ENCODE measurements around the gene WDR37.

Gene WDR37

DNA sequence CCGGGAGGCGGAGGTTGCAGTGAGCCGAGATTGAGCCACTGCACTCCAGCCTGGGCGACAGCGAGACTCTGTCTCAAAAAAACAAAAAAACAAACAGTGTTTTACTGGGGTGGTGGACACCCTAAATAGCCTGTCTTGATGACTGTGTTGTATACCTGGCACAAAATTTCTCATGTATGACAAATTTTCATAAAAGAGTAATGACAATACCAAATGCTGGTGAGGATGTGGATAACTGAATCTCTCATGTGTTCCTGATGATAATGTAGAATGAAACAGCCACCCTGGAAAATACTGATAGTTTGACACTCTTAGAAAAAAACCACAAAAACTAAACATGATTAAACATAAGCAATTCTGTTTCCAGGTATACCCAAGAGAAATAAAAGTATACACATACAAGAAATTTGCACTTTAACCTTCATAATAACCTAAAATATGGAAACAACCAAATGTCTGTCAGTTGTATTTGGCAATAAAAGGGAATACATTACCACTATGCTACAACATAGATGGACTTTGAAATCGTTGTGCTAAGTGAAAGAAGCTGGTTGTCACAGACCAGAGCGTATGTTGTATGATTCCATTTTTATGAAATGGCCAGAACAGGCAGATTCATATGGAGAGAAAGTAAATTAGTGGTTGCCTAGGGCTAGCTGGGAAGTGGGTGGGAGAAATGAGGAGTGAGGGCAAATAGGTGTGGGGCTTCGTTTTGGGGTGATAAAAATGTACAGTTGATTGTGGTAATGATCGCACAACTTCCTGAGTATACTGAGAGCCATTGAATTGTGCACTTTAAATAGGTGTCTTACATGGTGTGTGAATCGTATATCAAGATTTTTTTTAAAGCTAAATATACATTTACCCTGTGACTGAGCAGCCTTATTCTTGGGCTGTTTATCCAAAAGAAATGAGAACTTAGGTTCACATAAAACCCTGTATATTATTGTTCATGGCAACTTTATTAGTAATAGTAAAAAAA is 12.5 kb downstream of the WDR37 start:
- no peak overlapping the region for H3K4me3 ChIP-seq (ENCODE audit: low read depth, low read length)

DNA sequence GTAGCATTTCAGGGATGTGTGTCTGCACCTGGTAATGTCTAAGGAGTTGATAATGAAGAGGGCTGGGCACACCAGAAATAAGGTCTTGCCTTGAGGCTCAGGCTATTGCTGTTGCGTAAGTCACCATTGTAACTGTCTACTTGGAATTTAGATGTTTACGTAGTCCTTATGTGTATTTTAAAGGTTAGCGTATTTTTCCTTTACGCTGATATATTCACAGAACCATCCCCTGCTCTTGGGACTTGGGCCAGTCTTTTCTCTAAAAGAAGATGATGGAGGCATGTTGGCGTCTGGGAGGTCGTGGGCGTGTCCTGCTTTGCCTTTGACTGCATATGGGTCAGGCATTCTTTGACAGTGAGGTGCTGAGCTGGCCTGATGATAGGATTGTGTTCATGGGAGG is 14.7 kb downstream of the WDR37 start:
- no peak overlapping the region for H3K4me3 ChIP-seq (ENCODE audit: low read depth, low read length)

DNA sequence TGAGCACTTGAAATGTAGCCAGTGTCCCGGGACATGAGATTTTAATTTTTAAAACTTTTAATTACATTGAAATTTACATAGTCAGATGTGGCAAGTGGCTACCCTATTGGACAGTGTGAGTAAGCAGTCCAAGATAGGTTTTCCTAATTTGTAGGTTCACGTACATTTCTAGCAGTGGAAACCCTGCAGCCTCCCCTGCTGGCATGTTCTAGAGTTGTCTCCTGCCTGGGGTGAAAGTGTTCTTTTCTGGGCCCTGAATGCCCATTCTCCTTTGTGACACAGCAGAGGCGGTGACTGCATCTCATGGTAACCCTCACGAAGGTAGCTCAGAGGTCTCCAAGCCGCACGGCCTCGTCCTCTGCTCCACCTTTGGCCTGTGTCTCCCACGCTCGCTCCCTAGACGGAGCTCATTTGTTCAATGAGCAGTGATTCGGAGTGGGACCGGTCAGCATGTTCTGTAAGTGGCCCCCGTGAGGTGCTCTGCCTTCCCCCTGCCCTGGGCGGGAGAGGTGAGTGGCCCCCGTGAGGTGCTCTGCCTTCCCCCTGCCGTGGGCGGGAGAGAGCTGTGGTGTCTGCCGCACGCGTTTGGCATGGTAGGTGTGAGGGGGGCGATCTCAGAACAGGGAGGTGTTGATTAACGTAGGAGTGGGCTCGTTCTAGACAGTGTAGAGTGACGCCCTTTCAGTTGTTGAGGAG is 18.0 kb downstream of the WDR37 start:
- H3K4me3 ChIP-seq (ENCODE audit: low read depth, low read length), result no peak overlapping the region

DNA sequence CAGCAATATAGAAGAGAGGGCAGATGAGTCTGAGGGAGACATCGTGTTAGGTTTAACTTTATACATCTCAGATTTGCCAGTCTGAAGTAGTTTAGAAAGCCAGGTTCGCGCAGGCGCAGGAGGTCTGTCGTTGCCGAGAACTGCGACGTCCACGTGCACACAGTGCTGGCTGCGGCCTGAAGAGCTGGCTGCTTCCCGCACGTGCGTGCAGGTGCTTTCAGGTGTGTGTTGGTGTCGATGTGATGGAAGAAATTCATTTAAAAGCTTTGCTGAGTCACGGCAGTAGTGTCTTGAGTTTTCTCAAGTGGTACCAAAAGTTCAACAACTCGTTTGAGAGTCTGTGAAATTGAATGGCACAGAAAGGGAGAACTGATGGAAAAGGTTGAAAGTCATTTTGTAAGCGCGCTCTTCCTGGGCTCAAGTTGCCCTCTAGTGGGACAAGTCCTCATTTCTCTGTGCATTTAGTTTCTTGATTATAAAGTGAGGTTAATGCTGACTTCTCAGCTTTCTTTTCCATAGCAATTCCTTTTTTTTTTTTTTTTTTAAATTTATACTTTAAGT is 18.6 kb downstream of the WDR37 start:
- no peak overlapping the region for H3K4me3 ChIP-seq (ENCODE audit: low read depth, low read length)

DNA sequence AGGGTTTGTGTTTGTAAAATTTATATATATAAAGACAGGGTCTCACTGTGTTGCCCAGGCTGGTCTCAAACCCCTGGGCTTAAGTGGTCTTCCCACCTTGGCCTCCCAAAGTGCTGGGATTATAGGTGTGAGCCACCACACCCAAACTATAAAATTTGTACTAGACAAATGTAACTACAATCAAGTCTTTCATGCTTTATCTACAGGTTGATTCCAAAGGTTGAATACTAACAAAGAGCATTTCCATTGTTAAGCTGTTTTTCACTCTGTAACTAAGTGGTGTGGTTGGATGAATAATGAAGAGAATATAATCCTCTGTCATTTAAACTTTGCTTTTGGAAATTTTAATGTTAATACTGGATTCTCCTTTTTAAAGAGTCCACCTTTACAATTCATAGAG is 22.5 kb downstream of the WDR37 start:
- H3K4me3 ChIP-seq (ENCODE audit: low read depth, low read length), result no peak overlapping the region

DNA sequence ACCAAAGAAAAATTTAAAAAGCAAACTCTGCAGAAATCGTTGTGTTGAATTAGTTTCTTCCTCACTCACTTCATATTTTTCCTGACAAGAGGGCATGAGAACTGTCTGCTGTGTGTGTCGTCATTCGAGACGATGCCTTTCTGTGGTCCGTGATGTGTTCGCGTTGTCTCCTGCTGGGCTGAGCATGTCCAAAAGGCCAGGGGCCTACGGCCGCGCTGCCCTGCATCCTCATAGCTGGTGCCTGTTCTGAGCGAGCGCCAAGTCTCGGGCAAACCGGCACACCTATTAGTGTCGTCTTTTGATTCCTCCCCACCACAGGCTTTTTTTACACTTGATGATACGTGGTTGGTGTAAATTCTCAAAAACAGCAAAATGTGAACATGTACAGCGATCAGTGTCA is 27.4 kb downstream of the WDR37 start:
- no peak overlapping the region for H3K4me3 ChIP-seq (ENCODE audit: low read depth, low read length)

DNA sequence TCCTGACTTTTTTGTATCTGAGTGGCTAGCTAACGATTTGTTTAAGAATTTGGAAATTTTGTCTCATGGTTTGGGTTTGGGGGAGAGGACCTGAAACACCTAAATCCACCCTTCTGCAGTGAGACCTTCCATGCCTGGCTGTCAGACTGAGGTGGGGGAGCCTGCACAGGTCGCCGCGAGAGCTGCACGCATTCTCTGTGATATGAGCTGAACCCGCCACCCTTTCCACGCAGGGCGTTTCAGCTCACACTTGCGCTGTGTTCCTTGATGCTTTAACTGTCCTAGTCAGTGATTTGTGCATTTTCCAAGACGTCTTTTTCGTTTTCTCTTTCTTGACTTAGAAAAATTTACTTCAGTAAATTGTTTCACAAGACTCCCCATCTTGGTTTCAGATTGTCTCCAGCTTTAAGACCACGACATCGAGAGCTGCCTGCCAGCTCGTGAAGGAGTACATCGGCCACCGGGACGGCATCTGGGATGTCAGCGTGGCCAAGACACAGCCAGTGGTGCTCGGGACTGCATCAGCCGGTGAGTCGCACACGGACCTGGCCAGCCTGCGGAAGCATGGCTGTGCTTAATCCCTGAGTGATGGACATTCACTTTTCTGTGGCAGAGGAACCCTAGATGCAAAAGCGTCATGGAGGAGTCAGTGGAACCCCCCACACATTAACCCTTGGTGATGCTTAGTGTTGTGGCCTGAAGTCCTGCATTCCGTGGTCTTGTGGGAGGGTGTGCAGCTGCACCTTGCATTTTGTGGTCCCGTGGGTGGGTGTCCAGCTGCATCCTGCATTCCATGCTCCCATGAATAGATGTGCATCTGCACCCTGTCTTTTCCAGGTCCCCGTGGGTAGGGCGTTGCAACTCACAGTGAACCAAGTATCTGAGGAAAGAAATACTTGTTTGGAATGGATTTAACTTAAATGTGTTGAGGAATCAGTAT is 28.1 kb downstream of the WDR37 start:
- no peak overlapping the region for H3K4me3 ChIP-seq (ENCODE audit: low read depth, low read length)

DNA sequence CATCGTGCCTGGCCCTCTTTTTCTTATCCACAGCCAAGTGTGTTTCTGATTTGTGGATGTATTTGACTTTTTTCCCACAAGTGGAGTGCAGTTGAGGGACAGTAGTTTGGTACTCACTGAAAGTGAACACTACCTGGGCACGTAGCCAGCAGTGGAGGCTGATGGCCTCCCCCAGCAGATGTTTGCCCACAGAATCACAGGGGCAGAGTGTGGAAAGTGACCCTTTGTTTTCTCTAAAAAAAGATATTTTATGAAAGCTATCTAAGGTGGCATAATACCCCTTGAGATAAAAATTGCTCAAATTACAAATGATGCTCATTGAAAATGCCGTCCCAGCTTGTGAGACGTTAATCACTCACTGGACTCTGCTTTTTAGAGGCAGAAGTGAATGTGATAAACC is 29.1 kb downstream of the WDR37 start:
- no peak overlapping the region for H3K4me3 ChIP-seq (ENCODE audit: low read depth, low read length)

DNA sequence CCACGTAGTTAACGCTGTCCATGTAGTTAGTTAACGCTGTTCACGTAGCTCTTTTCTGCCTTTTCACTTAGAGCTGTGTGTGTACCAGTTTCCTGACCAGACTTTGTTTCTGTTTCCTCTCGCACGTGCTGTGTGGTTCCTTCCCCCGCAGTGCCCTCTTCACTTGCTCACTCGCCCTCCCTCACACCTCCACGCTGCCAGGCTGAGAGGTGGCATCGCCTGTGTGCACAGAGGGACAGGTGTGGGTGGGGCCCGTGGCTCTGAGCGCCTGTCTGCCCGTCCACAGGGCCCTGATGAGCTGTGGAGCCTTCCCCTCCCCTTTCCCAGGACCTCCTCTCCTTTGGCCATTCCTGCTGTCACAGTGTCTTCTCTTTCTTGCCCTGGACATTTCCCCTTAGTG is 30.6 kb downstream of the WDR37 start:
- H3K4me3 ChIP-seq (ENCODE audit: low read depth, low read length), result no peak overlapping the region

DNA sequence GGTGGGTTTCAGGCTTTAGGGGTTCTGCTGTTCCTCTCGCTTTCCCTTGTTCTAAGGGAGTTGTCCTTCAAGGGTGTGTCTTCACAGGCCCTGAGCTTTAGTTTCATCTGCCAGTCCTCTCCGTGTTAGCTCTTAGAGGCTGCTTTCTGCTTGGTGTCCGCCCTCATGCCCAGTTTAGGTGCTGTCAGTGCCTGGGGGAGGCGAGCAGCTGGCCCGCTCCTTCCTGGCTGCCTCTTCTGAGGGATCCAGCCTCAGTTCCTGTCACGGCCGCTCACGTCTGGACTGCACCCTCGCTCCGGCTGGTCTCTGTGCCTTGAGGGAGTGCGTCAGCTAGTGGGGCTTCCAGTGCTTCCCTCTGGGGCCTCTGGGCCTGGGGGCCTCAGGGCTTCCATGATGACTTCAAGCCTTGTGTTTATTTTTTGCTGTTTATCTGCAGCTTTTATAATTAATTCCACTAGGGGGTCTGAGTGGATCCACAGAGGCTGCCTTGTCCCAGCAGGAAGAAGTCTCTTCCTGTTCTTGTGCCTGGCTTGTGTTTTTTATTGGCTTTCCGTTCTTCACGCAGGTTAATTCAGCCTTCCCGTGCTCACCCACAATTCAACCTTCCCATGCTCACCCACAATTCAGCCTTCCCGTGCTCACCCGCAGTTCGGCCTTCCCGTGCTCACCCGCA is 33.0 kb downstream of the WDR37 start:
- H3K4me3 ChIP-seq (ENCODE audit: low read depth, low read length), result no peak overlapping the region

DNA sequence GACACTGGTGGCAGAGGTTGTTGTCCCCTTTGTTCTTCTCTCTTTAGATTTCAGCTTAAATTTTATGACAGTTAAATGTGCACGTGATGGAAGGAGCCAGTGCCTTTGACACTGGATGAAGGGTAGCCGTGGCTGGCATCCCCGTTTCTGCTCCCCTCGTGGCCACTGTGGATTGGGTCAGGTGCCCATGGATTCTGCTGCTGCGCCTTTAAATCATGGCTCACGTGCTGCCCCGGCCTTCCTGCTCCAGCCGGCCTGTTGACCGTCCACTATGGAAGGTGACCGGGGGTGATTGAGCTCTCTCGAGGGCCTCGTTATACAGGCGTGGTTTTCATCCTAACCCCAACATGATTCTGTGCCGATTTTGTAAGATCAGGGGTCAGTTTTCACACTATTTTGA is 34.5 kb downstream of the WDR37 start:
- H3K4me3 ChIP-seq (ENCODE audit: low read depth, low read length), result no peak overlapping the region

DNA sequence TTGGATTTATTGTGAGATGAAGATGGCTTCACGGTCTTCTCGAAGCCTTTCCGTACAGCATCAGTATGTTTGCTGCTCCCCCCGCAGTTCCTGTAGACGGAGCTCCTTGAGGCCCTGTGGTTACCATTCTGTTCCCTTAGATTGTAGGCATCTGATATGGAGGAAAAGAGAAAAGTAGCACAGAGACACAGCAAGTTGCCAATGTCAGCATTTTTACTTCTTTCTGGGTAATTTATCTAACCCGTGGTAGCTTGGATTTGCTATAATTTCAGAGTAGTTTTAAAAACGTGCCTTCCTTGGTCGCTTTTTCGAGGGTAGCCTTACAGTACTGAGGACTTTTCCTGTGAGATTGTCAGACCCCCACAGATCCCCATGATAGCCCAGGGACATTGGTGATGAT is 37.5 kb downstream of the WDR37 start:
- H3K4me3 ChIP-seq (ENCODE audit: low read depth, low read length), result no peak overlapping the region

DNA sequence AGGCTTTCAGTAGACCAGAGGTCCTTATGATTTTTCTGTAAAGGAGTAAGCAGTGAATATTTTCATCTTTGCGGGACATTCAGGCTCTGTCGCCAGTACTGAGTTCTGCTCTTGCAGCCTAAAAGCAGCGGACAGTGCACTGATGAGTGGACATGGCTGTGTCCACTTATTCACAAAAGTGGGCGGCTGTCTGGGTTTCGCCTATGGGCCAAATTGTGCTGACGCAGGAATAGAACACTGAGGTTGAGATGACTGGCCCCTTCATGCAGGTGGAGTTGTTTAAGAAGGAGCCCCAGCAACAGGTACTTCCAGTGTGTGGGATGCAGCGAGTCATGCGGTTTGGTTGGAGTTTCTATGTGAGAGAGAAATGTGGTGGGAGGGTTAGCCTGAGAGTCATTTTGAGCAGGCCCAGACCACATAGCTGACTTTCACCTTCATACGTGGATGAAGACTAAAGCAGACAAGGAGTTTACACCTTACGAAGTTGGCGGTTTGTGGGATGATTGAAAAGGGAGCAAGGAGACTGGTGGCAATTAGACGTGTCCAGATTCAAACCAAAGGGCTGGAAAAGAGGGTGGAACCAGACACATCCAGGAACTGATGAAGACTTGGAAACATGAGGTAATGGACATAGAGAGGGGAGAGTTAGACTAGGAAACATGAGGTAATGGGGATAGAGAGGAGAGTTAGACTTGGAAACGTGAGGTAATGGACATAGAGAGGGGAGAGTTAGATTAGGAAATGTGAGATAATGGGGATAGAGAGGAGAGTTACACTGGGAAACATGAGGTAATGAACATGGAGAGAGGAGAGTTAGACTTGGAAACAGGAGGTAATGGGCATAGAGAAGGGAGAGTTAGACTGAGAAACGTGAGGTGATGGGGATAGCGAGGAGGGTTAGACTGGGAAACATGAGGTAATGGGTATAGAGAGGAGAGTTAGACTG is 38.2 kb downstream of the WDR37 start:
- H3K4me3 ChIP-seq (ENCODE audit: low read depth, low read length), result no peak overlapping the region

DNA sequence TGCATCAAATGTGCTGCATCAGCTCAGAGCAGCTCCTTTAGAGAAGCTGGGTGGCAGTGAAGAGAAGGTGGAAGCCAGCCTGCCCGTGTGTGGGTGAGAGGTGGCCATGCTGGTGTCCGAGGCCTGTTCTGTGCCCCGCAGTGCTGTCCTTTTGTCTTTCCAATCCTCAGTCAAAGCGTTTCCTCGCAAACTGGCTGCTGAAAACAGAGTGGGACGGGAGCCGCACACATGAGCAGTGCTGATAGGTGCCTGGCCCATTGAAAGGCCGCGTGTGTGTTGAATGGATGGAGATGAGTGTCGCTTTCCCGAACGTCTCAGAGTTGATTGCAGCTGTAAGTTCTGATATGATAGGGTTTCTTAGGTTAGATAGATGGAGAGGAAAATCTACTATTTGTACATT is 39.3 kb downstream of the WDR37 start:
- no peak overlapping the region for H3K4me3 ChIP-seq (ENCODE audit: low read depth, low read length)

DNA sequence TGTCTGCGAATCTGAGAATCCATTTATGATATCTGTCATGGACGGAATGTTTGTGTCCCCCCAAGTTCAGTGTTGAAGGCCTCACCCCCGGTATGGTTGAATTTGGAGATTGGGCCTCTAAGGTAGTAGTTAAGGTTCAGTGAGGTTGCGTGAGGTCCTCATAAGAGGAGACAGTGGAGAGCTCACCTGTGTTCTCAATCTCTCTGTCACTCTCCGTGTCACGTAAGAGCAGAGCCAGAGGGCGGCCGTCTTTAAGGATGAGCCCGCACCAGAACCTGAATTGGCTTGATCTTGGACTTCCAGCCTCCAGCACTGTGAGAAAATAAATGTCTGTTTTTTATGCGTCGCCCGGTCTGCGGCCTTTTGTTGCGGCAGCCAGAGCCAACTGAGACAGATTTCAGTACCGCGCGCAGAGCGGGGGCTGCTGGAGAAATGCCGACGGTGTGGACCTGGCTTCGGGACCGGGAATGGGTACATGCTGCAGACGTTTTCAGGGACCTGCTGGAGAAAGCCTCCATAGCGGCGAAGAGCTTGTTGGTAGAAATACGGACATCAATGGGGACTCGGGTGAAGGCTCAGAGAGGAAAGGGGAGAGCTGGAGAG is 40.2 kb downstream of the WDR37 start:
- H3K4me3 ChIP-seq (ENCODE audit: low read depth, low read length), result no peak overlapping the region

DNA sequence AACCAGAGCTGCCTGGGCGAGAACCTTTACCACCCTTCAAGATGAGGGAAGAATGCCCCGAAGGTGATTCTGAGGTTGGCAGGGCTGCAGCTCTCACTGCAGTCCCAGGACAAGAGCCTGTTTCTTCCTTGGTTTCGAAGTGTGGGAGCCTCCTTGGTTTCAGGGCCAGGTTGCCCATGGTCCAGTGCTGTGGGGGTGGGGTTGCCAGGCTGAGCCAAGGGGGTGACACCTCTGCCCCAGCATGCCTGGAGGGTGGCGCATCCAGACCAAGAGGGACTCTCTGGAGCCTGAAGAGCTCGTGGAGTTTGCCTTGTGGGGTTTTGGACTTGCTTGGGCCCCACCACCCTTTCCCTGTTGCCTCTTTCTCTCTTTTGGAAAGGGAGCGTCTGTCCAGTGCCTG is 41.3 kb downstream of the WDR37 start:
- no peak overlapping the region for H3K4me3 ChIP-seq (ENCODE audit: low read depth, low read length)

DNA sequence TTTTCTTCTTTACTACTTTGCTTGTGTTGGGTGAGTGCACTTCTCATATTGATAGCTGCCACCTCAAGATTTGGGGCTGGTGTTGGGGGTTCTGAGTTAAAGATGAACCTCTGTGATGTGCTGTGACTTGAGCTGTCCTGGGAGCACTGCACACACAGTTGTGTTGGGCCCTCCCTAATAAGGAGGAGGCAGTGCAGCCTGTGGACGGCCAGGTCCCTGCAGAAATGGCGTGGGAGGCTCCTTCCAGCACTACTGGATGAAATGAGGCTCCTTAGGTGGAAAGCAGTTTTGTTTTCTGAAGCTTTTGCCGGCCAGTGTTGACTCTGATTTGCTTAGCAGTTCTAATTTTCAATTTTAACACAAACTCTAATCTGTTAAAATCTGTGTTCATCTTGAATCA is 44.0 kb downstream of the WDR37 start:
- no peak overlapping the region for H3K4me3 ChIP-seq (ENCODE audit: low read depth, low read length)

DNA sequence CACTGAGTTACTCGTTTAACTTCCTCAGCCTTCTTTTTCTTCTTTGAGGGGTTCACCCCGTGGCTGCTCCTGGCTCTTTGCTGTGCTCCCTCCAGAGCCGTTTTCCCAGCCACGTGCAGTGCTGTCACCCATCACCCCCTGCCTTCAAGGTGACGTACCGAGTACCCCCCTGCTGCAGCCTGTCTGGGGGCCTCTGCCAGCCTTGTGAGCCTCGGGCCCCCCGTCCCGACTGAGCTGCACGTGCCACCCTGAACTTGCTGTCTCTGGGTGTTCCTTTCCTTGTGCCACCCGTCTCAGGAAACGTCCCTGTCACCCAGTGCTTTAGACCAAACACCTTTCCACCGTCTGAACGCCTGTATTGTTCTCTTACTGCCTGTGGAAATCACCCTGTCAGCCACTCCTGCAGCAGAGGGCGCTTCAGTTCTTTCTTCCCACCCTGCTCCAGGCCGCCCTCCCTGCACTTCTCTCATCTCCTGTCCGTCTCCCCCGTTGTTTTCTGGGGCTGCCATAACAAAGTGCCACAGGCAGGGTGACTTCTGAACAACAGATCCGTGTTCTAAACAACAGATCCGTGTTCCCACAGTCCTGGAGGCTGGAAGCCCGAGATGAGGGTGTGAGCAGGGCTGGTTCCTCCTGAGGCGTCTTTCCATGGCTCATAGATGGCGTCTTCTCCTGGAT is 44.6 kb downstream of the WDR37 start:
- no peak overlapping the region for H3K4me3 ChIP-seq (ENCODE audit: low read depth, low read length)

Data from iPS-11a (cell line).